Measurements from ENCODE around the gene CCDC201.

The CCDC201 gene
- long read RNA-seq: 0 reads

- no peak for TF ChIP-seq POLR2AphosphoS5 (IDR thresholded peaks at IDR 0.05; ENCODE audit: low read depth)
- no peak within 1 kb of the TSS for H3K4me3 ChIP-seq (replicated peaks; ENCODE audit: insufficient read depth, low read length)
- no peak for DNase-seq (ENCODE audit: low read depth in 1 of 2, low spot score in 1 of 2)
- no peaks in the 10 kb centered on the region for H3K27me3 ChIP-seq (ENCODE audit: insufficient read depth, poor library complexity, severe bottlenecking)
- H3K27ac ChIP-seq (replicated peaks): no peak within 1 kb of the TSS
Measured at GRCh38 chr7:45873035-45873354, at the start of gene CCDC201. CCDC201 (minus strand) TSS chr7:45873082; CDS start chr7:45873007, 75 bp downstream.

GRCh38 chr7:45921699-45922519, 49.0 kb upstream of the CCDC201 start:
- no peak overlapping the region for H3K4me3 ChIP-seq (replicated peaks; ENCODE audit: insufficient read depth, low read length)

GRCh38 chr7:45921381-45921698, 48.5 kb upstream of the CCDC201 start:
- DNase-seq (ENCODE audit: low read depth in 1 of 2, low spot score in 1 of 2): no peak
- Histone ChIP-seq H3K4me3 (replicated peaks; ENCODE audit: insufficient read depth, low read length) (no peak overlapping the region), H3K27ac (replicated peaks) (no peak overlapping the region), H3K27me3 (ENCODE audit: insufficient read depth, poor library complexity, severe bottlenecking) (peaks cover 49% of the 10 kb centered on the region)
- TF ChIP-seq REST (IDR thresholded peaks at IDR 0.05; ENCODE audit: insufficient replicate concordance, low read depth): no peak
- no peak for TF ChIP-seq SPI1 (IDR thresholded peaks at IDR 0.05; ENCODE audit: borderline replicate concordance, low read depth)
- no peak for TF ChIP-seq GABPA (IDR thresholded peaks at IDR 0.05; ENCODE audit: low read depth)
- no peak for TF ChIP-seq CTCF (IDR thresholded peaks at IDR 0.05; ENCODE audit: insufficient read depth, low read length)
- TF ChIP-seq POLR2AphosphoS5 (IDR thresholded peaks at IDR 0.05; ENCODE audit: low read depth): no peak

More at GRCh38 chr7:45921699-45922519, 49.0 kb upstream of the CCDC201 start:
- H3K27me3 ChIP-seq (ENCODE audit: insufficient read depth, poor library complexity, severe bottlenecking): peaks cover 49% of the 10 kb centered on the region
- H3K27ac ChIP-seq (replicated peaks): no peak overlapping the region
- TF ChIP-seq REST (IDR thresholded peaks at IDR 0.05; ENCODE audit: insufficient replicate concordance, low read depth) (no peak), CTCF (IDR thresholded peaks at IDR 0.05; ENCODE audit: insufficient read depth, low read length) (peak; percentile 21)
- DNase-seq (ENCODE audit: low read depth in 1 of 2, low spot score in 1 of 2): no peak

- DNase-seq (ENCODE audit: low read depth in 1 of 2, low spot score in 1 of 2): no peak
- TF ChIP-seq CTCF (IDR thresholded peaks at IDR 0.05; ENCODE audit: insufficient read depth, low read length): no peak
- Histone ChIP-seq H3K4me3 (replicated peaks; ENCODE audit: insufficient read depth, low read length) (no peak within 1 kb of the TSS), H3K27me3 (ENCODE audit: insufficient read depth, poor library complexity, severe bottlenecking) (peaks cover 49% of the 10 kb centered on the region), H3K27ac (replicated peaks) (no peak within 1 kb of the TSS)
Measured at GRCh38 chr7:45920502-45921380, 47.9 kb upstream of the CCDC201 start, which contains the start of gene IGFBP3. IGFBP3 (minus strand) TSS chr7:45921272; CDS start chr7:45921140, 132 bp downstream.
